Endothelial cell of hepatic sinusoid (primary cell): Measurements from ENCODE around the gene MPPE1.
"Not testable (repeated sequence)": the region's sequence is repeated elsewhere in the genome, so short reads cannot be mapped to it uniquely, and the experiment has no call there.

Experiments used
- in situ Hi-C: cut with HindIII; loops from 2 replicates; pipeline ENCODE4 v1.10.0; 2017; ENCODE audit warnings: low sequenced_read_pairs

The MPPE1 gene

GRCh38 chr18:11859903-11860407 is 48.2 kb downstream of the MPPE1 start:
- in situ Hi-C loops, result no loop called here

GRCh38 chr18:11859282-11859830 is 48.8 kb downstream of the MPPE1 start:
- in situ Hi-C loops, result no loop called here

GRCh38 chr18:11857177-11857887 is 50.8 kb downstream of the MPPE1 start:
- in situ Hi-C loops, result no loop called here

- in situ Hi-C loops, result not testable (repeated sequence)
Measured at GRCh38 chr18:11854554-11854953, 53.6 kb downstream of the MPPE1 start.

DNA sequence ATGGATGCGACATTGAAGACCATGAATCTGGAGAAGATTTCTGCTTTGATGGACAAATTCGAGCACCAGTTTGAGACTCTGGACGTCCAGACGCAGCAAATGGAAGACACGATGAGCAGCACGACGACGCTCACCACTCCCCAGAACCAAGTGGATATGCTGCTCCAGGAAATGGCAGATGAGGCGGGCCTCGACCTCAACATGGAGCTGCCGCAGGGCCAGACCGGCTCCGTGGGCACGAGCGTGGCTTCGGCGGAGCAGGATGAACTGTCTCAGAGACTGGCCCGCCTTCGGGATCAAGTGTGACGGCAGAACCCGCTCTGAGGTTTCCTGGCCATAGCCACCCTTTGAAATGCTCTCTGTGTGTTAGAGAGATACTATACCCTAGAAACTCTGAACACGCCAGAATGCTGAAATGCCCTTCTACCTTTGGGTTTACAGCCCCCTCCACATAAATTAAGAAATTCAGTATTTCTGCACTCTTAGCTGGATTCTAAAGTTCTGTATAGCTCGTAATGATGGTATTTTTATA is 56.2 kb downstream of the MPPE1 start:
- in situ Hi-C loops, result no loop called here

- in situ Hi-C loops, result no loop called here
Measured at GRCh38 chr18:11851146-11851805, 56.8 kb downstream of the MPPE1 start, which contains the start of gene CHMP1B. CHMP1B (plus strand) TSS chr18:11851413; CDS start chr18:11851512, 99 bp downstream.

DNA sequence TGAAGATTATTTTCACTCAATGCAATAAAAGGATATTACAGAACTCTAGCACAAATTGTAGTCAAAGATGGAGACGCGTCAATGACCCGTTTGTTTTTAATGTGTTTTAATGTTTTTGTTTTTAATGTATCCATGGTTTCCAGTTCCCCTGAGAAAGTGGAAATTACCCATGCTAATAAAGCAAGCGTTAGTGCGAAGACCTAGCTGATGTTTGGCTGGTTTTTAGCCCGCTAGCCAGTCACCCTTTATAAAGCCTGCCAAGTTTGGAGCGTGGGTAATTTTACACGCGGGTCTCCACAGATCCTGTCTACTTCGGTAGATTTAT is 57.3 kb downstream of the MPPE1 start:
- in situ Hi-C loops, result no loop called here

DNA sequence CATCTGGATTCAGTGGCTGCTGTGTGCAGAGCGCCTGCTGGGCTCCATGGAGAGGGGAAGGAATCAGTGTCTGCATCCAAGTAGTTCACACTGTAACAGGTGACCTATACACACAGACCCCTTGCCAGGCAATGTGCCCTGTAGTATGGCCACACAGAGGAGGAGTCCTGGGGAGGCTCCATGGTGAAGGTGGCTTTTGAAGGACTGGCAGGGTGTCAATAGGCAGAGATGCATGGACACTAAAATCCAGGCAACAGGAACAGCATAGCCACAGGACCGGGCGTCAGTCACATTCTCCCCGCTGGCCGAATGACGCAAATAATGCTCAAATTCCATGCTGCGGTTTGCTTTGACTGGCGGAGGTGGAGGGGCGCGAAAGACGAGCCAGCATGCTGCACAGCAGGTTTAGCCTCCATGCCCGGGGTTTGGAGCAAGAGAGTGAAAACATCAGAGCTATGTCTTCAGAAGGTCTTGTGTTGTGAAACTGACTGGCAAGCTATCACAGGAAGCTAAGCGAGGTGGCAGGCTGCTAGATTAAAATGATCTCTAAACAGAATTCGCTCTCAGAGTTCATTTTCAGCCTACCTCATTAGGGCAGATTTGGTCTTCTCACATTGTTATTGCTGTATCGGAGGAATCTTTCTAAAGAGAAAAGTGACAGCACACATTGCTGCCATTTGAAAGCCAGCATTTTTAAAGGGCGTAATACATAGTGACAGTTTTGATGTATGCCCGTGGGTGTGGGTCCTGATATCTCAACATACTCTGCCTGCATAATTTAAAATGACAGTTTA is 58.1 kb downstream of the MPPE1 start:
- in situ Hi-C loops, result no loop called here

DNA sequence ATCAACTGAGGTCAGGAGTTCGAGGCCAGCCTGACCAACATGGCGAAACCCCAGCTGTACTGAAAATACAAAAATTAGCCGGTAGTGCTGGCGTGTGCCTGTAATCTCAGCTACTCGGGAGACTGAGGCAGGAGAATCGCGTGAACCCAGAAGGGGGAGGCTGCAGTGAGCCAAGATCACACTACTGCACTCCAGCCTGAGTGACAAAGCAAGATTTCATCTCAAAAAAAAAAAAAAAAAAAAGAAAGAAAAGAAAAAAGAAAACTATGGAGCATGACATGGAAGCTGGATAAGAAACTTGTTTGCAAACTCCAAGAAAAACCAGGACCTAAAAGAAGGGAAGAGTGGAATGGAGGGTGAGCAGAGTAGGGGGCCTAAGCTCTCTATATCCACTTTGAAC is 58.8 kb downstream of the MPPE1 start:
- in situ Hi-C loops, result no loop called here

DNA sequence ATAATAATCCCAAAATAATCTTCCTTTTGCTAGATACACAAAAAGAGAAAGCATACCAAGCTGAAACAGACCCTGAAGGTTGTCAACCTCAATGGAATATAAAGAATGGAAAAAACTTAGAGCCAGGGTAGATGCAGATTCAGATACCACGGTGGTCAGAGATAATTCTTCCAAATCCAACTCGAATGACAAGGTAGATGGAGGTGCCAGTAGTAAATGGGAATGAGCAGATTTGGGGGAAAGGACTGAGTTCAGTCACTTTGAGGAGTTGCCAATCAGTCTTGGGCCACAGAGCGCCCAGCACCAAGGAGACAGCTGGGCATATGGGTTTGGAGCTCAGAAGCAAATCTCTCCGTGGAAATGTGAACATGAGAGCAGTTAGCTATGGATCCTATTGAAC is 60.3 kb downstream of the MPPE1 start:
- in situ Hi-C loops, result no loop called here

DNA sequence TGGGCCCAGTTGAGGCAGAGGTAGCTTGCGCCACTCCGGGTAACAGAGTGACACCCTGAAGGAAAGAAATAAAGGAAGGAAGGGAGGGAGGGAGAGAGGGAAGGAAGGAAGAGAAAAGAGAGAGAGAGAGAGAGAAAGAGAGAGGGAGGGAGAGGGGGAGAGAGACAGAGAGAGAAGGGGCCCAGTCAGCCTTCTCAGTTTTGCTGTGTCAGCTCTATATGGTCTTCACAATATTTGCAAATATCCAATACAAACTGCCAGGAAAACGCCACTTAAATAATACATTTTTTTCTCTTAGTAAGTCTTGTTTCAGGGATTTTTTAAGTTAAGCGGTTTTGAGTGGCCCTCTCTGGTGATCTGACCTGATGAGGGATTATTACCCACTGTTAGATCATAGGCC is 62.5 kb downstream of the MPPE1 start:
- in situ Hi-C loops, result no loop called here

- in situ Hi-C loops, result no loop called here
Measured at GRCh38 chr18:11844436-11844835, 63.7 kb downstream of the MPPE1 start.

- in situ Hi-C loops, result no loop called here
Measured at GRCh38 chr18:11842562-11842961, 65.6 kb downstream of the MPPE1 start.

- in situ Hi-C loops, result no loop called here
Measured at GRCh38 chr18:11840493-11840892, 67.6 kb downstream of the MPPE1 start.

- in situ Hi-C loops, result loop anchor here (5.0 kb wide), 1 partner anchor 67 kb away; no protein-coding TSS in a partner anchor
Measured at GRCh38 chr18:11839556-11839955, 68.6 kb downstream of the MPPE1 start.

DNA sequence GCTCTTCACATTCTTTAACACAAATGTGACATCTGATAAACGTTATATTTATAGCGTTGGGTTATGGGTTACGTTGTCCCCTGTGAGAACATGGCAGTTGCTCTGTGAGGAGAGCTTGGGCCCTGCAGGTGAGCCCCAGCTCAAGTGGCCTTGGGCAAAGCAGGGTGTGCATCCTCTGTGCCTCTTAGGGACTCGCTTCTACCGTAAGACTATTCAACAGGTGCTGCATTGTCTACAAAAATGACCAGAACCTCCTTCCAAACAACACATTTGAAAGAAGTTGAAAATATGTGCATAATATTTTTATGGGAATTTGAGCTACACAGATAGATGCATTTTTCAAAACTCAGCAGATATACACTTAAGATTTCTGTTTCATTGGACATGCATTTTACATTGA is 73.3 kb downstream of the MPPE1 start:
- in situ Hi-C loops, result loop anchor here (5.0 kb wide), 1 partner anchor 62 kb away; no protein-coding TSS in a partner anchor
